ENCODE measurements around the gene GPATCH2L. TPM values are rescaled to one million over a fixed set of nuclear protein-coding genes. Genes with fewer than 3 reads are reported as not detected.

GPATCH2L gene
- total and polyA plus RNA-seq, 2 donors (not counting 1 experiment from before 2014, with no cell fraction given), result 19.4 to 50.5 TPM

DNA sequence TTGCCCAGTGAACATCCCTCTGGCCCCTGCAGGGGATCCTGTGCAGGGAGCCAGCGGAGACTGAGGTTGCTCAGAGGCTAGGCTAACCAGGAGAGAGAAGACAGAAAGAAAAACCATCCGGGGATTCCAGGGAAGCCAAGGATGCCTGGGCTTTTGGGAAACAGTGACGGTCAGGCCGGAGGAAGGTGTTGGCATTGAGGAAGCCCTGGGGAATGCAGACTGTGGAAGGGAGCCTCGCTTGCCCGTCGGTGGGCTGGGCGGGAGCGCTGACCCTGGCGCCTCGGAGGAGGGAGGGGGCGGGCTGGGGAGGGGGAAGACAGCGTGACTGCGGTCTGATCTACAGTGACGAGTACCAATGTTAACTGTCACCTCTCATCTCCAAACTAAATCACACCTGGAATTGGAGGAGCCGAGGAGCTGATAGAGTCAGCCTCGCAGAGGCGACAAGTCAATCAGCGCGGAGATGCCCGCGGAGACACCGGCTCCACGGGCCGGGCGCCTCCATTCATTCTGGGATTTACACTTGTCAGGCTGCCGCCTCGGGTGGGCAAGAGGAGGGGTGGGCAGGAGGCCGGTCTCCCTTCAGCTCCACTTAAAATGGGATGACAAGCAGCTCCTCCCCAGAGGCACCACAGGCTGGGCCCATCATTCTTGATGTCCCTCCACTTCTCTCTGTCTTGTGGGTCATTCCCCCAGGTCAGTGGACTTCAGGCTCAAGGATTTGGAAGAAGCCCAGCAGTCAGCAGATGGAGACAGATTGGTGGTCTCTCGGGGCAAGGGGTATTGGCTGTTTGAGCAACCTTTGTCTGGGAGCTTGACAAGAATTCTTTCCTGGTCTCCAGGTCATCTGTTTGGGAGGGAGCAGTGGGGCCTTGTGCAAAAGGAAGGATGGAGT, 20.4 kb upstream of the GPATCH2L start:
- no peak overlapping the region for H3K4me3 ChIP-seq (replicated peaks in 1 of 4; ENCODE audit: control extremely low read depth in 1 of 4, insufficient read depth in 1 of 4, low read depth in 3 of 4, low read length in 4 of 4)
- no peaks in the 10 kb centered on the region for H3K79me2 ChIP-seq (ENCODE audit: control insufficient read depth, insufficient read depth, low read length)
- peaks cover 13% of the 10 kb centered on the region for H3K27me3 ChIP-seq (ENCODE audit: control insufficient read depth, insufficient read depth, low read length)
- H3K36me3 ChIP-seq (ENCODE audit: control insufficient read depth, insufficient read depth, low read length), result no peaks in the 10 kb centered on the region
- no peaks in the 10 kb centered on the region for H4K20me1 ChIP-seq (ENCODE audit: control insufficient read depth, extremely low read depth, insufficient read depth, low read length)
- no peak overlapping the region for H2AFZ ChIP-seq (ENCODE audit: low read length)
- DNase-seq (ENCODE audit: low read depth in 2 of 2), result no peak
- TF ChIP-seq, protein P1, sequence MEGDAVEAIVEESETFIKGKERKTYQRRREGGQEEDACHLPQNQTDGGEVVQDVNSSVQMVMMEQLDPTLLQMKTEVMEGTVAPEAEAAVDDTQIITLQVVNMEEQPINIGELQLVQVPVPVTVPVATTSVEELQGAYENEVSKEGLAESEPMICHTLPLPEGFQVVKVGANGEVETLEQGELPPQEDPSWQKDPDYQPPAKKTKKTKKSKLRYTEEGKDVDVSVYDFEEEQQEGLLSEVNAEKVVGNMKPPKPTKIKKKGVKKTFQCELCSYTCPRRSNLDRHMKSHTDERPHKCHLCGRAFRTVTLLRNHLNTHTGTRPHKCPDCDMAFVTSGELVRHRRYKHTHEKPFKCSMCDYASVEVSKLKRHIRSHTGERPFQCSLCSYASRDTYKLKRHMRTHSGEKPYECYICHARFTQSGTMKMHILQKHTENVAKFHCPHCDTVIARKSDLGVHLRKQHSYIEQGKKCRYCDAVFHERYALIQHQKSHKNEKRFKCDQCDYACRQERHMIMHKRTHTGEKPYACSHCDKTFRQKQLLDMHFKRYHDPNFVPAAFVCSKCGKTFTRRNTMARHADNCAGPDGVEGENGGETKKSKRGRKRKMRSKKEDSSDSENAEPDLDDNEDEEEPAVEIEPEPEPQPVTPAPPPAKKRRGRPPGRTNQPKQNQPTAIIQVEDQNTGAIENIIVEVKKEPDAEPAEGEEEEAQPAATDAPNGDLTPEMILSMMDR (conservative IDR thresholded peaks at IDR 0.05 in 1 of 2, IDR thresholded peaks at IDR 0.05 in 1 of 2; ENCODE audit: low read depth in 1 of 2, low read length in 2 of 2), result no peak
- TF ChIP-seq EZH2 (IDR thresholded peaks at IDR 0.05; ENCODE audit: low read length, missing control alignments), result no peak
- no peaks in the 10 kb centered on the region for H3K4me1 ChIP-seq (ENCODE audit: control insufficient read depth, extremely low read depth, insufficient read depth, low read length)
- no peak overlapping the region for H3K9ac ChIP-seq (ENCODE audit: insufficient read depth, low read length)
- H3K4me2 ChIP-seq (ENCODE audit: extremely low read depth, insufficient read depth, low read length), result no peak overlapping the region
- no peaks in the 10 kb centered on the region for H3K9me3 ChIP-seq (ENCODE audit: control insufficient read depth, insufficient read depth, low read depth, low read length)
- H3K27ac ChIP-seq (ENCODE audit: insufficient read depth, low read length), result no peak overlapping the region

DNA sequence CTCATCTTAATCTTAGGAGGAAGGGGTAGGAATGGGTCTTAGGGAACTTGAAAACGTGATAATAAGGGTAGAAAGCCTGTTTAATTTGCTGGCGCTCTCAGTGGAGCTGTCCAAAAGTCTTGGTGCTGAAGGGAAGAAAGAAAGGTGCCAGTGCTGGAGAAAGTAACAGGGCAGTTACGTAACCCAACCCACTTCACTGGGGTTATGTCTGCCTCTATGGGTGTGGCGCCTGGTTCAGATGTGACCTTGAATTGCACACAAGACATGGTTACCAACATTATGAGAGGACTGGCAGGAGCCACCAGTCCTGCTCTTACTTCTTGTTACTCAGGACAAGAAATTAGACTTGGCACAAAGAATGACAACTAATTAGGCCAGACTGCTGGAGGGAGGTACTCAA, 18.6 kb upstream of the GPATCH2L start:
- Histone ChIP-seq H3K4me1 (ENCODE audit: control insufficient read depth, extremely low read depth, insufficient read depth, low read length) (no peaks in the 10 kb centered on the region), H3K9ac (ENCODE audit: insufficient read depth, low read length) (no peak overlapping the region), H2AFZ (ENCODE audit: low read length) (no peak overlapping the region), H3K27ac (ENCODE audit: insufficient read depth, low read length) (no peak overlapping the region), H3K9me3 (ENCODE audit: control insufficient read depth, insufficient read depth, low read depth, low read length) (no peaks in the 10 kb centered on the region), H3K36me3 (ENCODE audit: control insufficient read depth, insufficient read depth, low read length) (no peaks in the 10 kb centered on the region), H4K20me1 (ENCODE audit: control insufficient read depth, extremely low read depth, insufficient read depth, low read length) (no peaks in the 10 kb centered on the region), H3K4me3 (replicated peaks in 1 of 4; ENCODE audit: control extremely low read depth in 1 of 4, insufficient read depth in 1 of 4, low read depth in 3 of 4, low read length in 4 of 4) (no peak overlapping the region), H3K4me2 (ENCODE audit: extremely low read depth, insufficient read depth, low read length) (no peak overlapping the region), H3K27me3 (ENCODE audit: control insufficient read depth, insufficient read depth, low read length) (peaks cover 23% of the 10 kb centered on the region), H3K79me2 (ENCODE audit: control insufficient read depth, insufficient read depth, low read length) (no peaks in the 10 kb centered on the region)
- TF ChIP-seq, protein P1 (conservative IDR thresholded peaks at IDR 0.05 in 1 of 2, IDR thresholded peaks at IDR 0.05 in 1 of 2; ENCODE audit: low read depth in 1 of 2, low read length in 2 of 2), result no peak
- TF ChIP-seq EZH2 (IDR thresholded peaks at IDR 0.05; ENCODE audit: low read length, missing control alignments), result no peak
- peak; percentile 11 to 38 for DNase-seq (ENCODE audit: low read depth in 2 of 2)

DNA sequence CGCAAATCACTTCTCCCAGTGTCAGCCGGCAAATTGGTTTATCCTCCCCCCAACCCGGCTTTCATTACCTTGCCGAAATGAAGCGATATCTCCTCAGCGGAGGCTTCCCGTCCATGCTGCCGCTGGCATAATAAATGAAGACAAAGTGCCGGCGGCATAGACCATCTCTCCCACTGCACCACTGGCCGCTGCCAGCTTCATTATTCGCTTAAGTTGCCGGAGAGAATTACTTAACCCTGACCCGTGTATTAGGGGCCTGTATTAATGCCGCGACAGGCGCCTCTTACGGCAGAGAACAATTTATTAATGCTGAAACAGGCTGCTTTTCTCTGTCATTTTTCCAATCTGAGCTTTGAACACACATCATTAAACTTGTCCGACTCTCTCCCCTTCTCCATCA, 17.5 kb upstream of the GPATCH2L start:
- Histone ChIP-seq H3K79me2 (ENCODE audit: control insufficient read depth, insufficient read depth, low read length) (no peaks in the 10 kb centered on the region), H3K4me2 (ENCODE audit: extremely low read depth, insufficient read depth, low read length) (no peak overlapping the region), H3K27me3 (ENCODE audit: control insufficient read depth, insufficient read depth, low read length) (peaks cover 29% of the 10 kb centered on the region), H3K4me1 (ENCODE audit: control insufficient read depth, extremely low read depth, insufficient read depth, low read length) (no peaks in the 10 kb centered on the region), H3K9ac (ENCODE audit: insufficient read depth, low read length) (no peak overlapping the region), H3K9me3 (ENCODE audit: control insufficient read depth, insufficient read depth, low read depth, low read length) (no peaks in the 10 kb centered on the region), H4K20me1 (ENCODE audit: control insufficient read depth, extremely low read depth, insufficient read depth, low read length) (no peaks in the 10 kb centered on the region), H3K27ac (ENCODE audit: insufficient read depth, low read length) (no peak overlapping the region), H3K36me3 (ENCODE audit: control insufficient read depth, insufficient read depth, low read length) (no peaks in the 10 kb centered on the region), H2AFZ (ENCODE audit: low read length) (no peak overlapping the region), H3K4me3 (replicated peaks in 1 of 4; ENCODE audit: control extremely low read depth in 1 of 4, insufficient read depth in 1 of 4, low read depth in 3 of 4, low read length in 4 of 4) (no peak overlapping the region)
- no peak for TF ChIP-seq EZH2 (IDR thresholded peaks at IDR 0.05; ENCODE audit: low read length, missing control alignments)
- TF ChIP-seq, protein P1 (conservative IDR thresholded peaks at IDR 0.05 in 1 of 2, IDR thresholded peaks at IDR 0.05 in 1 of 2; ENCODE audit: low read depth in 1 of 2, low read length in 2 of 2), result no peak
- DNase-seq (ENCODE audit: low read depth in 2 of 2), result no peak
